B cell (primary cell): ENCODE data around the gene IL1R2.

Source experiments
- EZH2 ChIP-seq: IDR thresholded peaks from 2 replicates; pipeline ENCODE4 v1.6.1; 2012; ENCODE audit warnings: borderline replicate concordance, low read depth, mild to moderate bottlenecking, moderate library complexity, low read length; ENCODE audit not compliant: insufficient read depth, poor library complexity, severe bottlenecking
- TF ChIP-seq, protein P1 (sequence below): fragments of 200-600 bp; IDR thresholded peaks from one replicate; pipeline ENCODE4 v1.8.0; 2022; ENCODE audit warnings: antibody characterized with exemption, mild to moderate bottlenecking

DNA sequence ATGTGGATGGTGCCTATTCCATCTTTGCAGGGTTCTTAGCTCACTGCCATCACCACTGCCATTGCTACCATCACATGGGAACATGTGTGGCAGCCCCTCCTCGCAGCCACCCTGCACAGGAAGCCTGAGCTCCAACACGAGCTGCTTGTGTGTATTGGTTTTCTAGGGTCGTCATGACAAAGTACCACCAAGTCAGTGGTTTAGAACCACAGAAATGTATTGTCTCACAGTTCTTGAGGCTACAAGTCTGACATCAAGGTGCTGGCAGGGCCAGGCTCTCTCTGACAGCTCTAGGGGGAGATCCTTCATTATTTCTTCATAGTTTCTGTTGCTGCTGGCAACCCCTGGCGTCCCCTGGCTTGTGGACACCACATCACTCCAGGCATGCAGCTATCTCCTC is 10.3 kb upstream of the IL1R2 start:
- TF ChIP-seq, protein P1, sequence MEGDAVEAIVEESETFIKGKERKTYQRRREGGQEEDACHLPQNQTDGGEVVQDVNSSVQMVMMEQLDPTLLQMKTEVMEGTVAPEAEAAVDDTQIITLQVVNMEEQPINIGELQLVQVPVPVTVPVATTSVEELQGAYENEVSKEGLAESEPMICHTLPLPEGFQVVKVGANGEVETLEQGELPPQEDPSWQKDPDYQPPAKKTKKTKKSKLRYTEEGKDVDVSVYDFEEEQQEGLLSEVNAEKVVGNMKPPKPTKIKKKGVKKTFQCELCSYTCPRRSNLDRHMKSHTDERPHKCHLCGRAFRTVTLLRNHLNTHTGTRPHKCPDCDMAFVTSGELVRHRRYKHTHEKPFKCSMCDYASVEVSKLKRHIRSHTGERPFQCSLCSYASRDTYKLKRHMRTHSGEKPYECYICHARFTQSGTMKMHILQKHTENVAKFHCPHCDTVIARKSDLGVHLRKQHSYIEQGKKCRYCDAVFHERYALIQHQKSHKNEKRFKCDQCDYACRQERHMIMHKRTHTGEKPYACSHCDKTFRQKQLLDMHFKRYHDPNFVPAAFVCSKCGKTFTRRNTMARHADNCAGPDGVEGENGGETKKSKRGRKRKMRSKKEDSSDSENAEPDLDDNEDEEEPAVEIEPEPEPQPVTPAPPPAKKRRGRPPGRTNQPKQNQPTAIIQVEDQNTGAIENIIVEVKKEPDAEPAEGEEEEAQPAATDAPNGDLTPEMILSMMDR = no peak
- TF ChIP-seq EZH2 = no peak
